GM10248 (cell line): Measurements from ENCODE around the gene LEF1.

Experiments
- CTCF ChIA-PET: fragments of 300-600 bp; sonication (Branson Sonifier 250); formaldehyde crosslinking; extraction: SDS; loops from one replicate; lab custom pipeline; 2021; ENCODE audit warnings: antibody characterized with exemption; lab: Yijun Ruan, JAX
- POLR2A ChIA-PET: fragments of 350-650 bp; sonication (Branson Sonifier 250); formaldehyde crosslinking; extraction: SDS; loops from one replicate; lab custom pipeline; 2020; ENCODE audit warnings: antibody characterized with exemption; lab: Yijun Ruan, JAX
- DNase-seq: peaks from one replicate; pipeline ENCODE4 v3.0.0; 2012; ENCODE audit errors: extremely low spot score
- CTCF ChIP-seq: IDR thresholded peaks from 2 replicates; pipeline ENCODE4 v1.5.1; 2012; ENCODE audit warnings: mild to moderate bottlenecking, low read depth; ENCODE audit errors: extremely low read depth, missing control alignments, control extremely low read depth

Gene LEF1

DNA sequence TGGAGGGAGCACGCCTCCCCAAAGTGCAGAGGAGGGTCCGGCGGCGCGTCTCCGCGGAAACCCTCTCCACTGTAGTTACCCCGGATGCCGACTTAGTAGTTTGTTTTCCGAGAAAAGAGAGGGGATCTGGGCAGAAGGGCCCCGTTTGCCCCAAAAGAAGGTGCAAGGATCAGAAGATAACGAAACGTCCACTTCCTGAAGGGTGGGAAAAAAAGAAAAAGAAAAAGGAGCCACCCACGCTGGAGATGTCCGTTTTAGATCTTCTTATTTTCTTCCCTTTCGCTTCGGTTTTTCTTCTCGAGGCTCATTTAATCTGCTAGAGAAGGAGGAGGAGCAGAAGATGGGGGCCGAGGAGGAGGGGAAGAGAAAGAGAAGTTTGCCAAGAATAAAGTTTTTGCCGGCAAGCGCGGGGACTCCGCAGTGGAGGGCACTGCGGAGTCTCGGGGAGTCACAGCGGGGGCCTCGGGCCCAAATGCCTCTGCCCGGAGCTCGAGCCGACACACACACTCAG, 517 bp downstream of the LEF1 start:
- ChIA-PET CTCF (interaction anchor here (0.7 to 1.1 kb wide), 4 partner anchors 9 to 149 kb away, joined by 3 to 4 read pairs (median 3); no protein-coding TSS in a partner anchor), POLR2A (no interaction called here)
- no peak for DNase-seq
- no peak for TF ChIP-seq CTCF

GRCh38 chr4:108166441-108167315, 2.1 kb downstream of the LEF1 start:
- ChIA-PET POLR2A (no interaction called here), CTCF (interaction anchor here (1.5 to 1.6 kb wide), 2 partner anchors 136 to 148 kb away, joined by 3 read pairs; no protein-coding TSS in a partner anchor)
- DNase-seq = peak; percentile 71
- no peak for TF ChIP-seq CTCF

DNA sequence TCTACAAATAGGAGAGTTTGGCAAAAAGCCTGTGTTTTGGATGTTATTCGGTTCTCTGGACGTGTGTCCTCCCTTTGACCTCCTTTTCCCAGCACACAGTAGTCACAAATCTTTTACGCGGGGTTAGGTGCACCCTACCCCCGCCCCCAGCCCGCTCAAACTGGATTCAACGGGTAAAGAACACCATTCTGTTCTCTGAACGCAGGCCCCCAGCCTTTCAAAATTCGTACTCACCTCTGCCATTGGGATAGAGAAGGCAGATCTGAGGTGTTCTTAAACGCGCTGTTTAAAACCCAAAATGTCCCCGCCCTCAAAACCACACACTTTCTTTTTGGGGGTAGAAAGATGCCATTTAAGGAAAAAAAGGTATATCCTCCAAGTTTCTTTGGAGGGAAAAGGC, 2.7 kb downstream of the LEF1 start:
- ChIA-PET POLR2A (no interaction called here), CTCF (interaction anchor here (1.6 kb wide), 1 partner anchor 147 kb away, joined by 3 read pairs; no protein-coding TSS in a partner anchor)
- no peak for TF ChIP-seq CTCF
- DNase-seq = no peak

GRCh38 chr4:108165586-108165985, 3.1 kb downstream of the LEF1 start:
- POLR2A ChIA-PET = no interaction called here
- TF ChIP-seq CTCF = no peak
- CTCF ChIA-PET = interaction anchor here (1.6 kb wide), 1 partner anchor 17 kb away, joined by 4 read pairs; no protein-coding TSS in a partner anchor
- DNase-seq = no peak

DNA sequence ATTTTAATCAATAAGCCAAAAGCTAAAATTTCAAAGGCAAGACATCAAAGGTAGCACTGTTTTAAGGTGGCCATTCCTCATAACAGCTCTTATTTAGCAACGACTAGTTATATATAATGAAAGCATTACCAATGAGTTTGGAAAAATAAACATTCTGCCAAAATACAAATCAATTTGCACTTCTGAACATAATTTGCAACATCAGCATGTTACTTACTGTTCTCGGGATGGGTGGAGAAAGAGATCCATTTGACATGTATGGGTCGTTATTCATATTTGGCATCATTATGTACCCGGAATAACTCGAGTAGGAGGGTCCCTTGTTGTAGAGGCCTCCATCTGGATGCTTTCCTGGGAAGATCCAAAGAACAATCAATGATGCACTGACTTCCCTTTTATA, 5.4 kb downstream of the LEF1 start:
- ChIA-PET POLR2A (no interaction called here), CTCF (interaction anchor here (0.7 to 1.4 kb wide), 5 partner anchors 8 to 191 kb away, joined by 3 to 6 read pairs (median 4); no protein-coding TSS in a partner anchor)

More for the DNA sequence above, 5.4 kb downstream of the LEF1 start:
- no peak for DNase-seq
- no peak for TF ChIP-seq CTCF
